Testis (tissue), 2 donors: Measurements from ENCODE around the gene SASS6.

Source experiments
- CTCF ChIP-seq, 3 experiments: fragments of 450-650 bp in 2 of 3; fragments of 200-600 bp in 1 of 3; sonication (generic) in 1 of 3; IDR thresholded peaks; one replicate each; pipeline ENCODE4 v1.5.1; 2016 to 2019; ENCODE audit warnings: antibody characterized with exemption in 3 of 3, mild to moderate bottlenecking in 2 of 3, moderate library complexity in 1 of 3
- POLR2A ChIP-seq: fragments of 450-650 bp; IDR thresholded peaks from one replicate; pipeline ENCODE4 v1.6.1; 2017; ENCODE audit warnings: antibody characterized with exemption, mild to moderate bottlenecking, moderate library complexity

GRCh38 chr1:100145116-100145515 is 12.4 kb upstream of the SASS6 start:
- TF ChIP-seq CTCF (IDR thresholded peaks at IDR 0.05) (no peak), POLR2A (no peak)
